Loucy (cell line): ENCODE data around the gene STX1A.

ENCODE experiments used
- CTCF ChIP-seq: fragments of 200-600 bp; sonication (generic); conservative IDR thresholded peaks from 2 replicates; pipeline ENCODE4 v1.5.1; 2014; ENCODE audit warnings: mild to moderate bottlenecking, antibody characterized with exemption, low read length
- EZH2phosphoT487 ChIP-seq: fragments of 200-600 bp; IDR thresholded peaks from 2 replicates; pipeline ENCODE4 v1.6.1; 2018; ENCODE audit warnings: antibody characterized with exemption, mild to moderate bottlenecking, moderate library complexity, borderline replicate concordance

GRCh38 chr7:73678862-73679261, 40.6 kb downstream of the STX1A start:
- TF ChIP-seq CTCF (no peak), EZH2phosphoT487 (no peak)
